Stimulated activated CD4-positive, alpha-beta T cell treated with anti-CD3 and anti-CD28 coated beads, Interleukin-2, amount 100 ng/mL, for 24 hours (primary cell): ENCODE measurements around the gene KIF13A.
"Not testable (repeated sequence)": the region's sequence is repeated elsewhere in the genome, so short reads cannot be mapped to it uniquely, and the experiment has no call there.

ENCODE experiments used
- DNase-seq, 2 donors: peaks; one replicate each; pipeline ENCODE4 v3.0.0-alpha.2; 2020

Gene KIF13A

GRCh38 chr6:17967668-17968518 lies 19.5 kb downstream of the KIF13A start:
- no peak for DNase-seq

GRCh38 chr6:17966451-17966850 lies 21.0 kb downstream of the KIF13A start:
- no peak for DNase-seq

DNA sequence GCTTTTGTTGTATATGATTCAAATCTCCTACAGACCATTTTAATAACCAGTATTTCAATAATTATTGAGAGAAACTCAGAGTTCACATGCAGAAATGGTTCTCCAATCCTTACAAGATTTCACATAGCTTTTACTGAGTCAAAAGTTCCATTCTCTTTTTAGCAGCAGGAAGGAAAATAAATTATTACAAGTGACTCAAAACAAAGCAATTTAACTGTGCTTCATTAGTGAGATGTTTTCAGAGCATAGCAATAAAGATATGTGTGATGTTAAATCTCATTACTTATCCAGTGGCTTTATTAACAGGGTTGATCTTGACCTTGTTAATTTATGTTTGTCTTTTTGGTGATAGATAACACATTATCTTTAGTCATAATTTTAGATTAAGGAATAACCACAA lies 22.0 kb downstream of the KIF13A start:
- DNase-seq, result no peak

GRCh38 chr6:17964633-17965032 lies 22.8 kb downstream of the KIF13A start:
- no peak for DNase-seq

- no peak for DNase-seq
These were observed 24.9 kb downstream of the KIF13A start for GRCh38 chr6:17962436-17963031.

DNA sequence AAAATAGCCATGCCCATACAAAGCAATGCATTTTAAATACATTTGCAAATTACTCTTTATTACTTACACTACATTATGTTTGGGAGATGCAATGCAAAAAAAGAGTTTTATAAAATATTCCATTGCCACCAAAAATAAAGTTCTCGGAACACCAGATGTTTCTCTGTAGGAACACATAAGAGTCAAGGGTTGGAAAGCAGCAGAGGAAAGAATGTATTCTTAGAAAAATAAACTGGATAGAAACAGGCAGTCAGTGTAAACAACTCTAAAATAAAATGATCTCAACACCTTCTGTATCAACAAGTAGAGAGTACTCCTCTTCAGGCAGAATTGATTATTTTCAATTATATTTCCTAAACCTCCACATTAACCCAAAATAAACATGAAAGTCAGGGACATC lies 28.1 kb downstream of the KIF13A start:
- DNase-seq, result no peak

GRCh38 chr6:17957904-17958620 lies 29.4 kb downstream of the KIF13A start:
- no peak for DNase-seq

- no peak for DNase-seq
These were observed 29.9 kb downstream of the KIF13A start for GRCh38 chr6:17957498-17957897.

GRCh38 chr6:17957086-17957485 lies 30.3 kb downstream of the KIF13A start:
- no peak for DNase-seq

DNA sequence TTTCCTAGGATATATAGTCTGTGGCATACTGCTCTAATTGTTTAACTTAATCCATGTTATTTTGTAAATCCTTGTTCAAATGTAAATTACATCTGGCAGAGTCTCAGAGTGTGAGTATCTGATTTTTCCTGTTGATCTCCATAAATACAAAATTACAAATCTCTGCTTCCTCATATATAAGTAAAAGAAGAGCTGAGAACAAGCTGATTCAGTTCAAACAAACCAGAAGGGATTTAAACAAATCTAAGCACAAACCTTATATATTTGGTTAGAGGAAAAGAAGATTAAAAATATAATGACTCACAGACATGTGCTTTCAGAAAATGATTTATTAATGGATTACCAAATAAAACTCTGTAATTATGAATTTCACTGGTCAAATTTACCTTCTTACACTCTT lies 37.3 kb downstream of the KIF13A start:
- DNase-seq, result no peak

GRCh38 chr6:17949168-17949567 lies 38.3 kb downstream of the KIF13A start:
- DNase-seq, result no peak

GRCh38 chr6:17948725-17949124 lies 38.7 kb downstream of the KIF13A start:
- DNase-seq, result no peak

DNA sequence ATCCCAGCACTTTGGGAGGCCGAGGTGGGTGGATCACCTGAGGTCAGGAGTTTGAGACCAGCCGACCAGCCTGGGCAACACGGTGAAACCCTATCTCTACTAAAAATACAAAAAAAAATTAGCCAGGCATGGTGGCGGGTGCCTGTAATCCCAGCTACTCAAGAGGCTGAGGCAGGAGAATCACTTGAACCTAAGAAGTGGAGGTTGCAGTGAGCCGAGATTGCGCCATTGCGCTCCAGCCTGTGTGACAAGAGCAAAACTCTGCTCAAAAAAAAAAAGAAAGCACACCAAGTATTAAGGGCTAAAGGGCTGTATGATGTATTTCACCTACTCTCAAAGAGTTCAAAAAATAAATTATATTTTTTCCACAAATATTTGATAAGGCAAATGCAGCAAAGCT lies 39.9 kb downstream of the KIF13A start:
- DNase-seq, result not testable (repeated sequence)

DNA sequence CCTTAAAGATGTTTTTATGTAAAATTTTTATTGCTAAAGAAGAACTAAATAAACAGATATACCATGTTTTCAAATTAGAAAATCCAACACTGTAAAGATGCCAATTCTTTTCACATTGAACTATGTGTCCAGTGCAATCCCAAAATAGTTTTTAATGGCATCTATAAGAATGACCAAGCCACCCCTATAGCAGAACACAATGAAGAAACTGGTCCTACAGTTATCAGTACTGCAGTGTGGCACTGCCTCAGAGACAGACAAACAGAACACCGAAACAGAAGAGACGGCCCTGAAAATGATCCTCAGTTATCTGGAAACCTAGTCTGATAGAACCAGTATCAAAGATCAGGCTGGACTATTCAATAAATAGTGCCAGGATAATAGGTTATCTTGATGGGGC lies 41.9 kb downstream of the KIF13A start:
- no peak for DNase-seq

GRCh38 chr6:17945111-17945510 lies 42.3 kb downstream of the KIF13A start:
- no peak for DNase-seq

DNA sequence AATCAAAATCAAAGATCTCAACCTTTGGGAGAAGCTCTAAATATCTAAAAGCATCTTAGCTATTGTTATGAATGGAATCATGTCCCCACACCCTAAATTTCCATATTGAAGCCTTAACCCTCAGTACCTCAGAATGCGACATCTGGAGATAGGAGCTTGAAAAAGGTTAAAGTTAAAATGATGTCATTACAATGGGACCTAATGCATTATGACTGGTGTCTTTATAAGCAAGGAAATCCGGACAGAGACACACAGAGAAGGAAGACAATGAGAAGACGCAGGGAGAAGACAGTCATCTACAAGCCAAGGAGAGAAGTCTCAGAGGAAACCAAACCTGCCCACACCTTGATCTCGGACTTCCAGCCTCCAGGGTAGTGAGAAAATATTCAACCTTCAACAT lies 46.1 kb downstream of the KIF13A start:
- no peak for DNase-seq

GRCh38 chr6:17940151-17940792 lies 47.2 kb downstream of the KIF13A start:
- no peak for DNase-seq

DNA sequence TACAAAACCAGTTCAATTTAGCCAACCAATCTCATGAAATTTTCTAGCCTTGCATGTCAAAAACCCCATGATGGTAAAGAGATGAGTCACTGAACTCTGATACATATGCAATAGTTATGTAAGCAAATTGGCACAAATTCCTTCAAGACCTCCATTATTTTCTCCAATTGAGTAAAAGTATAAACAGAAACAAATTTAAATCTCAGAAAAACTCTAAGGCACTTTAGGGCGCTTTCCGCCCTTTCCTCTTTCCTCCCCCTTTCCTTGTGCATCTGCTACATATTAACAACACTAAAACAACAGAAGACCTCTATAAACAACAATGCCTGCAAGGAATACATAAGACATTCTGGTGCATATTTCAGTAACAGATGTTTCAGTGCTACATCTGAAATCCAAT lies 48.5 kb downstream of the KIF13A start:
- DNase-seq, result no peak

GRCh38 chr6:17935188-17936149 lies 52.0 kb downstream of the KIF13A start:
- DNase-seq, result no peak

GRCh38 chr6:17933716-17934115 lies 53.7 kb downstream of the KIF13A start:
- DNase-seq, result no peak

DNA sequence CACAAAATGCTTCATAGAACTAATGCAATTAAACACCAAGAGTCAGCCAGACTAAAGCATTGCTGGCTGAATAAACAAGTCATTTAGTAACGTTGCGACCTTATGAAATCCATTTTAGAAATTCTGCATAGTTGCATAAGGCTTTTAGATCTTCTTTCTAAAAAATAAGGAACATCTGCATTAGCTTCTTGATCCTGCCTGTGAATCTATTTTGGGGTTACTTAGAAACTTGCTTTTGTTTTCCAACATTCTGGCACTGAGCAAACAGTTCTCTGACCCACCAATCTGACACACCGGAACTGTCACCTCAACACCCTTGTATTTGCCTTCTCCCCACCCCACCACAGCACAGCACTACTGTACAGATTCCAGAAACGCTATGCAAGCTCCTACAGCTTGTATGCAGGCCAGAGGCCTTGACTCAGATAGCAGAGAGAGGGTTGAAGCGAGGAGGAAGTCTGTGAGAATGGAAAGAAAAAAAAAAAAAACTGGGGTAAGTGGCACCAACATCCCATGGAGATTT lies 55.0 kb downstream of the KIF13A start:
- no peak for DNase-seq

DNA sequence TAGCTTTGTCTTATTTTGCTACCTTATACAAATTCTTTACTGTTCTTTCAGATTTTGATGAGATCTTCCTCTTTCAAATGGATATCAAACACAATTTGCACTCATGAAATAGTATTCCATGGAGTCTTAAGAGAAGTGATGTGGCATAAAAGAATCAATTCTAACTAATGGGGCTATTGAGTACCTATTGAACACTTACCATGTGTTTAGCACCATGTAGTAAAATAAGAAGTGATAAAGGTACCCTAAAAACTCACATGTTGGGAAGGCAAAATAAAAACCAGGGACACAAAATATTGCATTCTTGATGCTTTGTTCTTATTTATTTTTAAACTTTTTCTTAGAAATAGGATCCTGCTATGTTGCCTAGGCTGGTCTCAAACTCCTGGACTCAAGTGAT lies 56.2 kb downstream of the KIF13A start:
- DNase-seq, result no peak
